ENCODE measurements around the gene HSD11B1L.

The HSD11B1L gene

DNA sequence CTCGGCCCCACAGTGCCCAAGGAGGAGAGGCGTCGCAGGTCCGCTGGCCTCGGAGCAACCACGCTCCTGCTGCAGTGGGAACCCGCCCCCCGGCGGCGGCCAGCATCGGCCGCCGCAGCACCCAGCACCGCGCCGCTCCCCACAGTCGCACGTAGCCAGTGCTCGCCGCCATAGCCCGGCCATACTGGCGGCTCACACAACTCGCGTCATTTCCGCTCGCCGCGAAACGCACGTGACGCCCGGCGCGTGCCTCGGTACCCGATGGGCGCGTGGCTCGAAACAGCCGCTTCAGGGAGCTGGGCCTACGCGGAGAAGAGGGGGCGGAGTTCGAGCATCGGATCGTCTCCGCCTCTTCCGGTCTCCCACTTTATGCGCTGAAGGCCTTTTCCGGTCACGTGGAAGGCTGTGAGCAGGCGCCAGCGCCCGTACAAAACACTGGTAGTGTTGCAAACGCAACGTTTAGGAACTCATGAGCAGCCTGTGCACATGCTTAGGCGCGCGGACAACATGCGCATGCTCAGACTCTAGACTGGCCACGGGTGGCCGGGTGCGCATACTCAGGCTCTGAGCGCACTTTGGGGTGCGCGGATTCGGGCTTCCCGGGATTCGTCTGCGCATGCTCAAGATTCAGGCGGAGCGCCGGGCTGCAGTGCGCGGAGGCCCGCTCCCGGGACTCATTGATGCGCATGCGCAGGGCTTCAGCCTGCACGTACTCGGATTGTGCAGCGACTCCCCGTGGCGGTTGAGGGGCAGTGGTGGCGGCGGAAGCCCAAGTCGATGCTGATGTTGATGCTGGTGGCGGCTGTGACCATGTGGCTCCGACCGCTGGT, 39.3 kb downstream of the HSD11B1L start, which contains the start of the genes CATSPERD and LONP1 (continued):
- TF ChIP-seq, protein P1, sequence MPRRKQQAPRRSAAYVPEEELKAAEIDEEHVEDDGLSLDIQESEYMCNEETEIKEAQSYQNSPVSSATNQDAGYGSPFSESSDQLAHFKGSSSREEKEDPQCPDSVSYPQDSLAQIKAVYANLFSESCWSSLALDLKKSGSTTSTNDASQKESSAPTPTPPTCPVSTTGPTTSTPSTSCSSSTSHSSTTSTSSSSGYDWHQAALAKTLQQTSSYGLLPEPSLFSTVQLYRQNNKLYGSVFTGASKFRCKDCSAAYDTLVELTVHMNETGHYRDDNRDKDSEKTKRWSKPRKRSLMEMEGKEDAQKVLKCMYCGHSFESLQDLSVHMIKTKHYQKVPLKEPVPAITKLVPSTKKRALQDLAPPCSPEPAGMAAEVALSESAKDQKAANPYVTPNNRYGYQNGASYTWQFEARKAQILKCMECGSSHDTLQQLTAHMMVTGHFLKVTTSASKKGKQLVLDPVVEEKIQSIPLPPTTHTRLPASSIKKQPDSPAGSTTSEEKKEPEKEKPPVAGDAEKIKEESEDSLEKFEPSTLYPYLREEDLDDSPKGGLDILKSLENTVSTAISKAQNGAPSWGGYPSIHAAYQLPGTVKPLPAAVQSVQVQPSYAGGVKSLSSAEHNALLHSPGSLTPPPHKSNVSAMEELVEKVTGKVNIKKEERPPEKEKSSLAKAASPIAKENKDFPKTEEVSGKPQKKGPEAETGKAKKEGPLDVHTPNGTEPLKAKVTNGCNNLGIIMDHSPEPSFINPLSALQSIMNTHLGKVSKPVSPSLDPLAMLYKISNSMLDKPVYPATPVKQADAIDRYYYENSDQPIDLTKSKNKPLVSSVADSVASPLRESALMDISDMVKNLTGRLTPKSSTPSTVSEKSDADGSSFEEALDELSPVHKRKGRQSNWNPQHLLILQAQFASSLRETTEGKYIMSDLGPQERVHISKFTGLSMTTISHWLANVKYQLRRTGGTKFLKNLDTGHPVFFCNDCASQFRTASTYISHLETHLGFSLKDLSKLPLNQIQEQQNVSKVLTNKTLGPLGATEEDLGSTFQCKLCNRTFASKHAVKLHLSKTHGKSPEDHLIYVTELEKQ (tag by site-specific recombination; IDR thresholded peaks at IDR 0.05; ENCODE audit: borderline replicate concordance), result no peak
- no peak for TF ChIP-seq ZNF10 (tag by site-specific recombination; IDR thresholded peaks at IDR 0.05)
- peak; percentile 99 for TF ChIP-seq ZBTB26 (tag by site-specific recombination; optimal IDR thresholded peaks at IDR 0.05)
- no peak for TF ChIP-seq PRDM1 (tag by site-specific recombination; IDR thresholded peaks at IDR 0.05)
- TF ChIP-seq WT1 (tag by site-specific recombination; IDR thresholded peaks at IDR 0.05), result no peak
- peak; percentile 42 for TF ChIP-seq ZNF394 (tag by site-specific recombination; IDR thresholded peaks at IDR 0.05; ENCODE audit: borderline replicate concordance)
- peak; percentile 87 for TF ChIP-seq ZBTB8A (tag by site-specific recombination; IDR thresholded peaks at IDR 0.05)
- no peak for TF ChIP-seq ZBTB20 (tag by site-specific recombination; IDR thresholded peaks at IDR 0.05)
- no peak for TF ChIP-seq ZNF513 (tag by site-specific recombination; IDR thresholded peaks at IDR 0.05)
- no peak for TF ChIP-seq ZNF175 (tag by site-specific recombination; IDR thresholded peaks at IDR 0.05)
- 0 out of 2 replicates have a peak, but pooled peaks have one; percentile 57 for TF ChIP-seq INSM2 (tag by site-specific recombination; IDR thresholded peaks at IDR 0.05)
- no peak for TF ChIP-seq ZNF37A (tag by site-specific recombination; IDR thresholded peaks at IDR 0.05)
- TF ChIP-seq ZNF777 (tag by site-specific recombination; IDR thresholded peaks at IDR 0.05; ENCODE audit: borderline replicate concordance), result no peak
- no peak for TF ChIP-seq ZNF514 (tag by site-specific recombination; IDR thresholded peaks at IDR 0.05)
- TF ChIP-seq ZFP69B (tag by site-specific recombination; IDR thresholded peaks at IDR 0.05), result no peak
- TF ChIP-seq YY1 (tag by site-specific recombination; IDR thresholded peaks at IDR 0.05), result peak; percentile 97
- TF ChIP-seq ZNF311 (tag by site-specific recombination; IDR thresholded peaks at IDR 0.05; ENCODE audit: borderline replicate concordance), result no peak
- TF ChIP-seq ZNF510 (tag by site-specific recombination; IDR thresholded peaks at IDR 0.05; ENCODE audit: insufficient replicate concordance), result no peak
- TF ChIP-seq, protein P2, sequence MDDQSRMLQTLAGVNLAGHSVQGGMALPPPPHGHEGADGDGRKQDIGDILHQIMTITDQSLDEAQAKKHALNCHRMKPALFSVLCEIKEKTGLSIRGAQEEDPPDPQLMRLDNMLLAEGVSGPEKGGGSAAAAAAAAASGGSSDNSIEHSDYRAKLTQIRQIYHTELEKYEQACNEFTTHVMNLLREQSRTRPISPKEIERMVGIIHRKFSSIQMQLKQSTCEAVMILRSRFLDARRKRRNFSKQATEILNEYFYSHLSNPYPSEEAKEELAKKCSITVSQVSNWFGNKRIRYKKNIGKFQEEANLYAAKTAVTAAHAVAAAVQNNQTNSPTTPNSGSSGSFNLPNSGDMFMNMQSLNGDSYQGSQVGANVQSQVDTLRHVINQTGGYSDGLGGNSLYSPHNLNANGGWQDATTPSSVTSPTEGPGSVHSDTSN (CRISPR knock-in tag; IDR thresholded peaks at IDR 0.05), result 0 out of 2 replicates have a peak, but pooled peaks have one; percentile 59
- peak; percentile 100 for TF ChIP-seq ZNF785 (tag by site-specific recombination; IDR thresholded peaks at IDR 0.05)
- peak; percentile 75 for TF ChIP-seq ZBTB21 (tag by site-specific recombination; IDR thresholded peaks at IDR 0.05)
- peak; percentile 42; the same call in 1 of the 2 replicates for TF ChIP-seq ZNF341 (tag by site-specific recombination; IDR thresholded peaks at IDR 0.05; ENCODE audit: low read depth)
- 0 out of 2 replicates have a peak, but pooled peaks have one; percentile 20 for TF ChIP-seq ZNF501 (tag by site-specific recombination; IDR thresholded peaks at IDR 0.05)
- TF ChIP-seq, protein P3, sequence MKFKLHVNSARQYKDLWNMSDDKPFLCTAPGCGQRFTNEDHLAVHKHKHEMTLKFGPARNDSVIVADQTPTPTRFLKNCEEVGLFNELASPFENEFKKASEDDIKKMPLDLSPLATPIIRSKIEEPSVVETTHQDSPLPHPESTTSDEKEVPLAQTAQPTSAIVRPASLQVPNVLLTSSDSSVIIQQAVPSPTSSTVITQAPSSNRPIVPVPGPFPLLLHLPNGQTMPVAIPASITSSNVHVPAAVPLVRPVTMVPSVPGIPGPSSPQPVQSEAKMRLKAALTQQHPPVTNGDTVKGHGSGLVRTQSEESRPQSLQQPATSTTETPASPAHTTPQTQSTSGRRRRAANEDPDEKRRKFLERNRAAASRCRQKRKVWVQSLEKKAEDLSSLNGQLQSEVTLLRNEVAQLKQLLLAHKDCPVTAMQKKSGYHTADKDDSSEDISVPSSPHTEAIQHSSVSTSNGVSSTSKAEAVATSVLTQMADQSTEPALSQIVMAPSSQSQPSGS (tag by site-specific recombination; IDR thresholded peaks at IDR 0.05; ENCODE audit: low read depth), result no peak
- peak; percentile 55; the same call in 1 of the 2 replicates for TF ChIP-seq OSR2 (tag by site-specific recombination; IDR thresholded peaks at IDR 0.05)
- peak; percentile 63; the same call in 1 of the 2 replicates for TF ChIP-seq ZNF660 (tag by site-specific recombination; IDR thresholded peaks at IDR 0.05)
- TF ChIP-seq ZNF223 (tag by site-specific recombination; IDR thresholded peaks at IDR 0.05), result no peak
- TF ChIP-seq SALL2 (tag by site-specific recombination; IDR thresholded peaks at IDR 0.05; ENCODE audit: borderline replicate concordance), result no peak
- TF ChIP-seq ZNF335 (tag by site-specific recombination; conservative IDR thresholded peaks at IDR 0.05), result peak; percentile 100
